SK-N-MC (cell line): ENCODE measurements around the gene CHAT.

Experiments
- DNase-seq: peaks from one replicate; pipeline ENCODE4 v3.0.0-alpha.2; 2011; ENCODE audit warnings: low read depth, low spot score
- H3K27ac ChIP-seq: fragments of 200-600 bp; sonication (generic); 2 replicates; pipeline ENCODE4 v1.5.1; 2016; ENCODE audit warnings: mixed run types
- H3K36me3 ChIP-seq: fragments of 200-600 bp; sonication (generic); 2 replicates; pipeline ENCODE4 v1.6.1; 2017; ENCODE audit warnings: antibody characterized with exemption, low read length, mixed read lengths; ENCODE audit not compliant: insufficient read depth
- H3K4me3 ChIP-seq: fragments of 200-600 bp; sonication (generic); 2 replicates; pipeline ENCODE4 v1.5.1; 2016
- H3K9ac ChIP-seq: fragments of 200-600 bp; sonication (generic); 2 replicates; pipeline ENCODE4 v1.8.0; 2017; ENCODE audit warnings: mixed run types, mixed read lengths; ENCODE audit not compliant: insufficient read length
- H3K9me3 ChIP-seq: fragments of 200-600 bp; sonication (generic); 2 replicates; pipeline ENCODE4 v1.6.1; 2017; ENCODE audit warnings: low read depth, mild to moderate bottlenecking, antibody characterized with exemption, low read length, moderate library complexity, mixed read lengths
- EZH2 ChIP-seq: fragments of 200-600 bp; sonication (generic); IDR thresholded peaks from one replicate; pipeline ENCODE4 v1.6.1; 2017; ENCODE audit warnings: antibody characterized with exemption
- FOXP2 ChIP-seq: optimal IDR thresholded peaks from 2 replicates; pipeline ENCODE3; 2011; ENCODE audit warnings: mild to moderate bottlenecking, moderate library complexity; ENCODE audit not compliant: insufficient read depth; ENCODE audit errors: extremely low read length, control extremely low read depth
- POLR2AphosphoS5 ChIP-seq: IDR thresholded peaks from 2 replicates; pipeline ENCODE4 v1.6.1; 2012; ENCODE audit warnings: mild to moderate bottlenecking, low read depth, low read length, borderline replicate concordance

The CHAT gene

DNA sequence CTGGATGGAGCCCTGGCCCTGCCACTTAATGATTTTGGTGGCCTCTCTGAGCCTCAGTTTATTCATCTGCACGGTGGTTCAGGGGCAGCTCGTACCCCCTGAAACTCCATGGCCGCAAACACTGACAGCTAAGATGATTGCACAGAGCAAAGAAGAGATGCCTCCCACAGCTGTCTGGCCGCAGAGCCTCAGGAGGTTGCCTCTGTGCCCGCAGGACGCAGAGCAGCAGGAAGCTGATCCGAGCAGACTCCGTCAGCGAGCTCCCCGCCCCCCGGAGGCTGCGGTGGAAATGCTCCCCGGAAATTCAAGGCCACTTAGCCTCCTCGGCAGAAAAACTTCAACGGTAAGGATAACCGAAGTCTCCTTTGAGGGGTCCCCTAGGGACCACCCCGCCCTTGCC, 35.5 kb downstream of the CHAT start:
- DNase-seq = peak; percentile 34
- TF ChIP-seq FOXP2 (no peak), POLR2AphosphoS5 (no peak; the same call in 1 of the 2 replicates), EZH2 (no peak)
- Histone ChIP-seq H3K27ac (peak overlapping the region; percentile 98), H3K9me3 (no peaks in the 10 kb centered on the region), H3K9ac (peak overlapping the region; percentile 58), H3K36me3 (no peaks in the 10 kb centered on the region), H3K4me3 (peak overlapping the region; percentile 35)

DNA sequence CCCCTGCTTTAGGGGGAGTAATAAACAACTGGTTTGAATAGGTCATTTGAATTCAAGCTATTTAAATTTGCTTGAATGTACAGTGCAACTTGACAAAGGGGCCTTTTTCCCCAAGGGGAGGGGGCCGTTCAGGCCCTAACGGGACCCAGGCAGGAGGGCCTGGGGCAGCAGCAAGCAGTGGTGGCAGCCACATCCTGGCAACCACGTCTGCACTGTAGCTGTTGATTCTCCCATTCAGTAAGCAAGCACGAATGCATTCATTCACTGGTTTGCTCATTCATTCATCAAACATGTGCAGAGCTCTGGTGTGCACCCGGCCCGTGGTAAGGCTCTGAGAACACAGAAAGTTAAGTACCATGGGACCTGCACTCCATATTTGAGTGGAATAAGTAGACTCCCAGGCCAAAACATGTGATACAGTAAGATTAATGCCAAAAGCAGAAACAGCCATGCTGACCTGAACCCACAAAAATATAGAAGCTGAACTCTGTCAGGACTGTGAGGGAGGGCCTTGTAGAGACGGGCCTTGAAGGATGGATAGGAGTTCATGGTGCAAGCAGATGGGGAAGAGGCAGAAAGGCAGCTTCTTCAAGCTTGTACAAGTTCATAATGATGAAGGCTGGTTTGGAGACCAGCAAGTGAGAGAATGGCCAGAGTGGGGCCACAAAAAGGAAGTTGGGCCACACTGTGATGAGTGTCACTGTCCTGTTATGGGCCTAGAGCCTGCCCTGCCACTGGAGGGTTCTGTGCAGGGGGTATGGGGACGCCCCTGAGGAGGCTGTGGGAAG, 36.3 kb downstream of the CHAT start:
- DNase-seq = no peak
- Histone ChIP-seq H3K9me3 (no peaks in the 10 kb centered on the region), H3K27ac (peak overlapping the region; percentile 98), H3K36me3 (no peaks in the 10 kb centered on the region), H3K9ac (no peak overlapping the region), H3K4me3 (no peak overlapping the region; the same call in 1 of the 2 replicates)
- TF ChIP-seq EZH2 = no peak
- no peak for TF ChIP-seq POLR2AphosphoS5
- no peak for TF ChIP-seq FOXP2

DNA sequence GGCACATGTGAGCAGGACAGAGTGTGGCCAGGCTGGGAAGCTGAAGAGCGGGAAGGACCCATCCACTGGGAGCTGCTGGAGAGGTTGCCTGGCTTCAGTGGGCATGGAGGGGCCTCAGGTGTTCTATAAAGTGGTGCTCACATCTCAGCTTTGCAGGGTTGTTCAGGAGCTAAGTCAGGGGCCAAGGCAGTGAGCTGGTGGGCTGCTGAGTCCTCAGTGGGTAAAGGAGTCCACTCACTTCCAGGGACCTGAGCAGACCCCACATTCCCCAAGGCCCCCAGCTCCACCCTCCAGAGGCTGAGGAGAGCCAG, 36.8 kb downstream of the CHAT start:
- H3K27ac ChIP-seq = no peak overlapping the region
- no peak for DNase-seq
- no peaks in the 10 kb centered on the region for H3K9me3 ChIP-seq
- TF ChIP-seq FOXP2 = no peak
- H3K9ac ChIP-seq = no peak overlapping the region
- no peak overlapping the region for H3K4me3 ChIP-seq
- no peaks in the 10 kb centered on the region for H3K36me3 ChIP-seq

DNA sequence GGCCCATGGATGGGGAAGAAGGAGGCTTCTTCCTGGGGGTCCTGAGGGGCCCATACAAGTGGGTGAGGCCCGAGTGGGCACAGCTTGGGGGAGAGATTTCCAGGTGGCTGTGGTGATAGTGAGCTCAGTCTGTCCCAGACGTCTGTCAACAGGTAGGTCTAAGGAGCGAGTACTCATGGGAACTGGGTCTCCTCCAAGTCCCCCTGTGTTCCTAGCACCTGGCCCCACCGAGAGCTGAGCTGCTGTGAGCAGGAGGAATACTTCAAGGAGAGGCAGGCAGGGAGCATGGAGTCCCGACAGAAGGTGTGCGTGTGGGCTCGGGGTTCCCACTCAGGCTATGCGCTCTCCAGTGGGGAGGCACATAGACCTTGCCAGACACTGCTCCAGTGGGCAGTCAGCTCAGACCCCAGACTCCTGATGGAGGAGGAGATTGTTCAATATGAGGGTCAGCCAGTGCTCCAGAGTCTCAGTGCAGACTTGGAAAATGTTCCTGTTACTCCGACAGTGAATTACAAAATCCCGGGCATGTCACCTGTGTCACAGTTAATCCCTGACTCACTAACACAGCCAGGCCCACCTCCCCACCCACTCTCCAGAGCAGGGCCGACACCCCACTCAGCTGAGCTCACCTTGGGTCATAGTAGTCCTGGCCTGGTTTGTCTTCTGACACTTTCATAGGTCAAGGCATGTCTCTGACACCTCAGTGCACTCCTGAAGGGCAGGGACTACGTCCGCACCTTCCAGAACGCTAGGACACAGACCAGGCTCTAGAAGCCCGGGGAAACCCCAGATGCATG, 37.4 kb downstream of the CHAT start:
- DNase-seq = no peak
- Histone ChIP-seq H3K4me3 (no peak overlapping the region), H3K9ac (no peak overlapping the region), H3K27ac (no peak overlapping the region), H3K36me3 (no peaks in the 10 kb centered on the region), H3K9me3 (no peaks in the 10 kb centered on the region)
- TF ChIP-seq EZH2 (no peak), POLR2AphosphoS5 (no peak), FOXP2 (no peak)

DNA sequence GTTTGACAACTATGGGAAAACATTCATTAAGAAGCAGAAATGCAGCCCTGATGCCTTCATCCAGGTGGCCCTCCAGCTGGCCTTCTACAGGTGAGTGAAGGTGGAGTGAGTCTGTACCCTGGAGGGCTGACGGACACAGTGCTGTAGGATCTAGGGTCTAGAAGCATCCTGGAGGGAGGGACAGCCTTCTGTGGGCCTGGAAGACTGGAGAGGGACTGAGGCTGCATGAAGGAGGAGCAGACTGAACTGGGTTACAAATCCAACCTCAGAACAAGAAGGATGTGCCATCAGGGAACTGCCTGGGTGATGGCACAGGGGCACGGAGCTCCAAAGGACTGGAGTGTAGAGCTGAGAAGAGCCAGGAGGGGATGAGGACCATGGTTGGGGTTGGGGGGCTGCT, 38.1 kb downstream of the CHAT start:
- Histone ChIP-seq H3K9ac (no peak overlapping the region), H3K9me3 (no peaks in the 10 kb centered on the region), H3K27ac (no peak overlapping the region), H3K36me3 (no peaks in the 10 kb centered on the region), H3K4me3 (no peak overlapping the region)
- TF ChIP-seq EZH2 (no peak), POLR2AphosphoS5 (no peak), FOXP2 (no peak)
- DNase-seq = no peak

DNA sequence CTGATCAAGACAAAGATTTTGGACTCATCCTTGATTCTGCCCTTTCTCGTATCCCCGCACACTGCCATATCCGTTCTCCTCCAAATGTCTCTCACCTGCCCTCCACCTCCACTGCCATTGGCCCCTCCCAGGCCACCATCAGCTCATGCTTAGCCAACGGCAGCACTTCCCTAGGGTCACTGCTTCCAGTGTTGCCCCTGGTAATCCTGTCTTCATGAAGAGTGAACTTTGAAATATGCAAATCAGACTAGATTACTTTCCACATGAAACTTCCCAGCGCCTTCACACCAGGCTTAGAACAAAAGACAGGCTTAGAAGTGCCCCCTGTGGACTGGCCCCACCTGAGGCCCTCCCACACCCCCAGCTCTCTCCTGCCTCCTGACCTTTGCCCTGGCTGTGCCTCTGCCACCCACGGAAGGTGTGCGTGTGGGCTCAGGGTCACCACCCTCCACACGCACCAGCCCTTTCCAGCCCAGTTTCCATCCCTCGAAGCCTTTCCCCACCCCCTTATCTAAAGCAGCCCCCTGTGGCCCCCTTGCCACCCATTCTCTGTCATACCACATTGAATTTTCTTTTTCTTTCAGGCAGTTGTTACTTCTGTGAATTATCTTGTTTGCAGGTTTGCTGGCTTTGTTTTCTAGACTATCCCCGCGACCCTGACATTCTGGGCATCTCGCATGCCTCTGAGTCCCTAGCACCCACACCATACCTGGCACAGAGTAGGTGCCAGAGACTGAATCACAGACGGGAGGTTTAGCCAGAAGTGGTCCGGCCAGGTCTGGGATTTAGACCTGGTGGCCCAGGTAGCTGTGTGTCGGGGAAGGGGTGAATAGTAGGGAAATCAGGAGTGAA, 38.8 kb downstream of the CHAT start:
- DNase-seq = no peak
- no peak overlapping the region for H3K4me3 ChIP-seq
- H3K9ac ChIP-seq = no peak overlapping the region
- TF ChIP-seq FOXP2 (no peak), EZH2 (no peak), POLR2AphosphoS5 (no peak)
- H3K36me3 ChIP-seq = no peaks in the 10 kb centered on the region
- H3K9me3 ChIP-seq = no peaks in the 10 kb centered on the region
- no peak overlapping the region for H3K27ac ChIP-seq

DNA sequence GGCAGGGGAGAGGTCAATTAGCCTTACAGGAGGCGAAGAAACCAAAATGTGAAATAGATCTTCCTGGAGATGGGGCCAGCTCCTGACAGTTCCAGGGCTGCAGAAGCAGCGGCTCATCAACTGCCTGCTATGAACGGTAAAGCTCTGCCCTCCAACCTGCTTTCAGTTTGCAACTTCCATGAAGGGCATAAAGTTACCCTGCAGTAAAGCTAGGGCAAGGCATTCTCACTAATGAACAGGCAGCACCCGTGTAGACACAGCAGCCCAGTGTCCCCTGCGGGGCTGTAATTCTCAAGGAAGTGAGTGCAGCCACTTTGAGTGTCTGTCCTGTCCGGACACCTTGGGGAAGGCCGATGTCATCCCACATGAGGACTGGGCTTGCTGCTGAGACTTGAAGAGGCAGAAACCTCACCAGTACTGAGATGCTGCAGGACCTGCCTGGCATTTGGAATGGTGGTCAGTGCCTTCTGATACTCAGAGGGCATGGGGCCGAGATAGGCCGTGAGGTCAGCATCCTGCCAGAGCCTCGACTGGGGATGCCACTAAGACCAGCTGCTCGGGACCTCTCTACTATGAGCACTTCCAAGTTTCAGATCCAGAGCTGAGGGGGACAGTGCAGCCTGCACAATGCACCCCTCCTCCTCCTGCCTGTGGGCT, 39.6 kb downstream of the CHAT start:
- TF ChIP-seq EZH2 (no peak), POLR2AphosphoS5 (no peak), FOXP2 (no peak)
- DNase-seq = no peak
- H3K27ac ChIP-seq = no peak overlapping the region

DNA sequence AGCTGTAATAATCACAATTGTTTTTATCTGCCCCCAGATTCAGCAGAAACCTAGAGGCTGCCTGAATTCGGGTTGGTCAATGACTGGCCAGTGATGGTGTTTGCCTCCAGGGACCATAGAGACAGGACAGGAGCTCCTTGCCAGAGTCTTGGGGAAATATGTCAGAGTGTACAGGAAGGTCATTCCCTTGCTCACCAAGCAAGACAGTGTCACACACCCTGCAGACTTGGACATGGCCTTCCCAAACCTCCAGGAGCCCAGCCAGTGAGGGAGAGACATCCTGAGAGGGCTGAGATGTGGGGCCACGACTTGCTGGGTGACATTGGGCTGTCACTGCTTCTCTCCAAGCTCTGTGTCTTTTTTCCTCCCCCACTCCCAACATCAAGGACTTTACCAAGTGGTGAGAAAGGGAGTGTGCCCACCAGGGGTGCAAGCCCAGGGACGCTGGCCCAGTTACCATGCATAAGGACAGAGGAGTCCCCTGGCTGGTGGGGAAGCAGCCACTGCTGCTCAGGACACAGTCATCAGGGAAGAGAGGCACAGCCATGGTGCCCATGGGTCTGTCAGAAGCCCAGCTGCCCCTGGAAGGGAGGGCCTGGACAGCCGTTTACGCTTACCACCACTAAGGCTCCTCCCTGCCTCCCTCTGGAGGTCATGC, 40.3 kb downstream of the CHAT start:
- DNase-seq = no peak
- Histone ChIP-seq H3K9me3 (no peaks in the 10 kb centered on the region), H3K27ac (no peak overlapping the region), H3K4me3 (no peak overlapping the region), H3K9ac (no peak overlapping the region), H3K36me3 (no peaks in the 10 kb centered on the region)
- no peak for TF ChIP-seq POLR2AphosphoS5
- TF ChIP-seq EZH2 = no peak
- TF ChIP-seq FOXP2 = no peak

More for the DNA sequence above, 39.6 kb downstream of the CHAT start:
- Histone ChIP-seq H3K9ac (no peak overlapping the region), H3K36me3 (no peaks in the 10 kb centered on the region), H3K9me3 (no peaks in the 10 kb centered on the region), H3K4me3 (no peak overlapping the region)
